ENCODE results near the gene DRC7.
"Not testable (repeated sequence)": the region's sequence is repeated elsewhere in the genome, so short reads cannot be mapped to it uniquely, and the experiment has no call there.

Gene DRC7

DNA sequence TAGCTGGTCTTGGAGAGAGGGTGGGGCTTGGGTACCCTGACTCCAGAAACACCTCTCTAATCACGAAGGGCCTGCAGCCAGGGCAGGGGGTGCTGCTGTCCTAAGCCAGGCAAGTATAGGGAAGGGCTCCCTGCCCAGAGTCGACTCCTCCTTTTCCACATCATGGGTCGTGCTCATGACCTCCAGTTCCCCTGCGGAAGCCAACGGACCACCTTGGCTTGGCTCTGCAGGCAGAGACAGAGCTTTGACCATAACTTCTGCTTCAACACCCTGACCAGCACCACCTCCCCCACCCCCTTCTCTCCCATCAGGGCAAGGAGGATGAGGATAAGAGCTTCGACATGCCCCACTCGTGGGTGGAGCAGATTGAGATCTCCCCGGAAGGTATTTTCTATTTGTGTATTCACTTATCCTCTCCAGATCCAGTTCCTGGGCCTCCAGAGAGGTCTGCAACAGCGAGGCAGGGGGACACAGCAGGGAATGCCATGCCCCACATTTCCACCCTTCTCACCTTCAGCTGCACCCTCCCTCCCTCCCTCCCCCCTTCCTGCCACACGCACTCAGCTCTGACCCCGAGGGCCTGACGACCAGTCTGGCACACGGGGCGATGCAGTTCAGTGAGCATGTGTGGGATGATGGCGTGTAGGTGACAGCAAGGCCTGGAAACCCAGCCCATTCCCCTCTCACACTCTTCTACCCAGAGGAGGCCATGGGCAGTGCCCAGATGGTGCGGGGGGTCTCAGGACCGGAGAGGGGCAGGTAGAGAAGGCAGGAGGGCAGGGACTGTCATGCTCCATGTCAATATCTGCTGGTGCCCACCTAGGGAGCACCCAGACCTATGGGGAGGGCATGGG is 27.0 kb downstream of the DRC7 start:
- DNase-seq, result no peak

DNA sequence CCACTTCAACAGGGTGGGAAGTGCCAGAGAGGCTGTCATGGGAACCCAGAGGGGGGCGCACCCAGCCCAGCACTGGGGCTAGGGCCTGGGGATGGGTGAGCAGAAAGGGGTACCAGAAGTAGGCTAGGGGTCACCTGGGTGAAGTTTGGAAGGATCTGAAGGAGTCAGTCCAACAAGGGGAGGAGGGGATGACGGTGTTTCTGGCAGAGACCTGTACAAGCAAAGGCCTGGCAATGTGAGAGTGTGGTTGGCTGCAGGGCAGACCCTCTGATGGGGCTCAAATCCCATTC is 27.5 kb downstream of the DRC7 start:
- no peak for DNase-seq

DNA sequence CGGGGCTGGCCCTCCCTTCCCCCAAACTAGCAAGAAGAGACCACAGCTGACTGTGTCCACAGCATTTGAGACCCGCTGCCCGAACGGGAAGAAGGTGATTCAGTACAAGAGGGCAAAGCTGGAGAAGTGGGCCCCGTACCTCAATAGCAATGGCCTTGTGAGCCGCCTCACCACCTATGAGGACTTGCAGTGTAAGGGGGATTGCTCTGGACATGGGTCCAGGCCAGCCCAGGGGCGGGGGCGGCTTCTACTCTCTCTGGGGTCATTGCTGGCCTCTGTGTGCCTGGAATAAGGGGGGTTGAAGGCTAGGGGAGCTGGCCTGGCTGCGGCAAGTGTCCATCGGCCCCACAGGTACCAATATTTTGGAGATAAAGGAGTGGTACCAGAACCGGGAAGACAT is 28.0 kb downstream of the DRC7 start:
- DNase-seq, result no peak

DNA sequence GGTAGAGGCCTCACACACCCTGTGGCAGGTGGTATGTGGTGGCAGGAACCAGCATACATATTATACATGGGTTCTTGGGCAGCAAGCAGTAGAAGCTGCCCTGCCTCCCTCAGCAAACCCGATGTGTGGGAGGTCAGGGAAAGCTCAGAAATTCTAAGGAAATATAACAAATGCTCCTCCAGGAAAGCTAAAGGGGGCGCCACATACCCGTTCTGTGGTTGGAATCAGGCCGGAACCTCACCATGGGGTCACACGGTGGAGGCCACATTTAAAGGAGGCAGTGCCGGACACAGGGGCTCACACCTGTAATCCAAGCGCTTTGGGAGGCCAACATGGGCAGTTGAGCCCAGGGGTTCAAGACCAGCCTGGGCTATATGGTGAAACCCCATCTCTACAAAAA is 28.6 kb downstream of the DRC7 start:
- no peak for DNase-seq

DNA sequence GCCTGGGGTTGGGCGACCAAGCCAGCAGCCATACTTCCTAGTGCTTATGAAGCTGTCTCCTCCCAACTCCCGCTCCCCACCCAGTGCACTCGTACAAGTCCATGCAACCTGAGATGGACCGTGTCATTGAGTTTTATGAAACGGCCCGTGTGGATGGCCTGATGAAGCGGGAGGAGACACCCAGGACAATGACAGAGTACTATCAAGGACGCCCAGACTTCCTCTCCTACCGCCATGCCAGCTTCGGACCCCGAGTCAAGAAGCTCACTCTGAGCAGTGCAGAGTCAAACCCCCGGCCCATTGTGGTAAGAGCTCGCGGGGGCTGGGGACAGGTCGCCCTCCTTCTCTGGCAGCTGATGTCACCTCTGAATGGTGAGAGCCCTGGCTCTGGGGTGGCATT is 29.9 kb downstream of the DRC7 start:
- DNase-seq, result no peak

DNA sequence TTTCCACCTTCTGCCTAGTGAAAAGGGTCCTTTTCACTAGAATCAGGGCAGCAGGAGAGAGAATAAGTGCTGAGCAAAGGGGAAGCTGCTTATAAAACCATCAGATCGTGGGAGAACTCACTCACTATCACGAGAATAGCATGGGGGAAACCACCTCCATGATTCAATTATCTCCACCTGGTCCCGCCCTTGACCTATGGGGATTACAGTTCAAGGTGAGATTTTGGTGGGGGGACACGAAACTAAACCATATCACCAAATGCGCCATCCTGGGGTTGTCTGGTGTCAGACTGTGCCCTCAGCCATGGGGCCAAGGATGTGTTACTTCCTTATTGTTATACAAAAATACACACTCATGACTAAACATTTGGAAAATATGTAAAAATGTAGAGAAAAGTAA is 30.5 kb downstream of the DRC7 start:
- DNase-seq, result no peak

DNA sequence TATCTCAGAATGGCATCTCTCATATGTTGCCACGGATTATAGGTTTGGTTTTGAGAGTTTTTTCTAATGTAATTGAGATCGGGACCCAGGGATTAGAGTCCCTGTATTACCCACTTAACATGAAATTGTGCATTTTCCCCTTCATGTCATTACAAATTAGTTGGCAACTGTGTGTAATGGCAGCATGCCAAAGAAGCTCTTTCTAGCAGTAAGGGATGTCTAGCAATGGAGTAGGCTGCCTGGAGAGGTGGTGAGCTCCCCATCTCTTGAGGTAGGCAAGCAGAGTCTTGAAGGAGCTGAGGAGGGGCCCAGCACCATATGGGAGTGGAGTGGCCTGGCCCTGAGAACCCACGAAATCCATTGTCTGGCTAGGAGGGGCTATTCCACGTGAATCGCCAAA is 30.9 kb downstream of the DRC7 start:
- no peak for DNase-seq

DNA sequence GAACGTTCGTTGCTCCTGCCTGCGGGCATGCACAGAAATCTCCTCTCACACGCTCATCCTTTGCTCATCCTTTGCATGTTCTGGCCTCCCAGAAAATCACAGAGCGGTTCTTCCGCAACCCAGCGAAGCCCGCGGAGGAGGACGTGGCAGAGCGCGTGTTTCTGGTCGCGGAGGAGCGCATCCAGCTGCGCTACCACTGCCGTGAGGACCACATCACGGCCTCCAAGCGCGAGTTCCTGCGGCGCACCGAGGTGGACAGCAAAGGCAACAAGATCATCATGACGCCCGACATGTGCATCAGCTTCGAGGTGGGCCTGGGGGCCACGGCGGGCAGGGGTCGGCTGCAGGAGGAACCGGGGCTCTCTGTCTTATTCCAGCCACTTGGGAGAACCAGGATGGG is 31.4 kb downstream of the DRC7 start:
- no peak for DNase-seq

DNA sequence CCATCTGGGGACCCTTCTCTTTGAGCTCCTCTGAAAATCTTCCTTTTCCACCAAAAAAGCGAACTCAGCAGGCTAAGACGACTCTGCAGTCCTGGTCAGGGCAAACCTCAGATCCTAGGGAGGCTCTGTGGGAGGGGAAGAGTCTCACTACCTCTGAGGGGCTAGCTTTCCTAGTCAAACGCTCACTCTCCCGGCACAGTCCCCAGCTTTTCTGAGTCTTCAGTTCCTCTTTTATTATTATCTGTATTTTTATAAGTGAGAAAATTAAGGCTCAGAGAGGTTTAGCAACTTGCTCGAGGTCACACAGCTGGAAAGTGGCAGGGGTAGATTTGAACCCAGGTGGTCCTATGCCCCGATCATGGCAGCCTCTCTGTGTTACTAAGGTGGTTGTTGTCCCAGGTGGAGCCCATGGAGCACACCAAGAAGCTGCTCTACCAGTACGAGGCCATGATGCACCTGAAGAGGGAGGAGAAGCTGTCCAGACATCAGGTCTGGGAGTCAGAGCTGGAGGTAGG is 31.9 kb downstream of the DRC7 start:
- DNase-seq, result no peak

DNA sequence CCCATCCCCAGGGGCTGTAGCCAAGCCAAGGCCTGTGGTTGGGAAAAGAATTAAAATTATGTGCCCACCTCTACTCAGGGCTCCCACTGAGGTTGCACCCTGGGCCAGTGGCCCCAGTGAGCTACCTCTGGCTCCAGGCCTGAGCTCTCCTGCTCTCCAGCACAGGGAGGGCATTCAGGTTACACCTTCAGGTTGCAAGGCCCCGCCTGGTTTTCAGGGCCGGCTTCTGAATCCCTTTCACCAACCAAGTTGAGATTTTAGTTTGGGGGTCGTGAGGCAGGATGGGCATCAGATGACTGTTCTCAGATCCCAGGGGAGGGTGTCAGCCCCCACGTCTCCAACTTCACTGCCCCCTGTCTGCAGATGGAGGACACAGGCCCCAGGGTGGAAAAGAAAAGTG is 33.0 kb downstream of the DRC7 start:
- no peak for DNase-seq

DNA sequence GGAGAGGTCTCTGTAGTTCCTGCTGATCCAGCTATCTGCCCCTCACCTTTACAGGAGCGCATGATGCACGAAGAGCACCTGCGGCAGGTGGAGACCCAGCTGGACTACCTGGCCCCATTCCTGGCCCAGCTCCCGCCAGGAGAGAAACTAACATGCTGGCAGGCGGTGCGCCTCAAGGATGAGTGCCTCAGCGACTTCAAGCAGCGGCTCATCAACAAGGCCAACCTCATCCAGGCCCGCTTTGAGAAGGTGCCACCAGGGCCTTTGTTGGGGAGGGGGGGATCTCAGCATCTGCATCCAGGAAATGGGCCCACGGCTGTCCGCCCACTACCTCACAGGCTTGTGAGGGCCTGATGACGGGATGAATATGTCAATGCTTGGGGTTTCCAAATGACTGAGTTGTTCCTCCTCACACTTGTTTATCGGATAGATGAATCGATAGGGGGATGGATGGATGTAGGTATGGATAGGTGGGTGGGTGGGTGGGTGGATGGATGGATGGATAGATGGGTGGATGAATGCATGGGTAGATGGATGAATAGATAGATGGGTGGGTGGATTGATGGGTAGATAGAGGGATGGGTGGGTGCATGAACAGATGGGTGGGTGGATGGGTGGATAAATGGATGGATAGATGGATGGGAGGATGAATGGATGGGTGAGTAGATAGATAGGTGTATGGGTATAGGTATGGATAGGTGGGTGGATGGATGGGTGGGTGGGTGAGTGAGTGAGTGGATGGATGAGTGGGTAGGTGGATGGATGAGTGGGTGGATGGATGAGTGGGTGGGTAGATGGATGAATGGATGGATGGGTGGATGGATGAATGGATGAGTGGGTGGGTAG is 34.0 kb downstream of the DRC7 start:
- DNase-seq, result no peak

DNA sequence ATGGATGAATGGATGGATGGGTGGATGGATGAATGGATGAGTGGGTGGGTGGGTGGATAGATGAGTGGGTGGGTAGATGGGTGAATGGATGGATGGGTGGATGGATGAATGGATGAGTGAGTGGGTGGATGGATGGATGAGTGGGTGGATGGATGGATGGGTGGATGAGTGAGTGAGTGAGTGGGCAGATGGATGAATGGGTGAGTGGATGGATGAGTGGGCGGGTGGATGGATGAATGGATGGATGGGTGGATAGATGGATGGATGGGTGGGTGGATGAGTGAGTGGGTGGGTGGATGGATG is 34.5 kb downstream of the DRC7 start:
- DNase-seq, result no peak

DNA sequence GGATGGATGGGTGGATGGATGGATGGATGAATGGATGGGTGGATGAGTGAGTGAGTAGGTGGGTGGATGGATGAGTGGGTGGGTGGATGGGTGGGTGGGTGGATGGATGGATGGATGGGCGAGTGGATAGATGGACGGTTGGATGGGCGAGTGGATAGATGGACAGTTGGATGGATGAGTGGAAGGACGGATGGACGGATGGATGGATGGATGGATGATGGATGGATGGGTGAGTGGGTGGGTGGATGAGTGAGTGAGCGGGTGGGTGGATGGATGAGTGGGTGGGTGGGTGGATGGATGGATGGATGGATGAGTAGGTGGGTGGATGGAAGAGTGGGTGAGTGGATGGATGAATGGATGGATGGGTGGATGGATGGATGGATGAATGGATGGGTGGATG is 35.2 kb downstream of the DRC7 start:
- DNase-seq, result not testable (repeated sequence)

DNA sequence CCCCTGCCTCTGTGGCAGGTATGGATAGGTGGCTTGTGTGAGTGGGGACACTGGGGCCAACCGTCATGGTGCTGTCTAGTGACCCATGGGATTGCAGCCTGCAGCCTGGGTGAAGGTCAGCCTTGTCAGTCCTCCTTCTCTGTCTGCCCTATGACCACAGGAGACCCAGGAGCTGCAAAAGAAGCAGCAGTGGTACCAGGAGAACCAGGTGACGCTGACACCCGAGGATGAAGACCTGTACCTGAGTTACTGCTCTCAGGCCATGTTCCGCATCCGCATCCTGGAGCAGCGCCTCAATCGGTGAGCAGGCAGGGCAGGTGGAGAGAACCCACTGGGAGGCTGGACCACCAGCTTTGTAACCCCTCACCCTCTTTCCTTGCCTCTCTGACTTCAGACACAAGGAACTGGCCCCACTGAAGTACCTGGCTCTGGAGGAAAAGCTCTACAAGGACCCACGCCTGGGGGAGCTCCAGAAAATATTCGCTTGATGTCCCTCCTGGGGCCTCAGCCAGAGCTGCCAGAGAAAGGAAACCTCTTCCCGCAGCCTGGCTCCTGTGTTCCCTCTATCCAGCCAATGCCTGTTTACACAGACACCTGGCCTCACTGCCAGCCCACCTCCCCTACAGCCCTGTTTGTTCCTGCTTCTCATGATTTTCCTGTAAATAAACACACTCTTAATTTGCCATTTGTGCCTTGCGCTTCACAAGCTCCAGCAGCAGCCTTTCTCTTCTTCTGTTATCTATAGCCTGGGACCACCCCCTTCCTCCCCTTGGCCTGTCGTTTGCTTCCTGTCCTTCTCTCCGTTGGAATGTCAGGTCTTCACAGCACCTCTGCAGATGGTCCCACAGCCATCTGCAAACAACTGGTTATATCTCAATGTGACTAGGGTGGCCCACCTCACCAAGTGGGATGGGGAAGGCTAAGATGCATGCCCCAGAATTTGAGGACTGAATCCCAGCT is 36.4 kb downstream of the DRC7 start:
- DNase-seq, result no peak

DNA sequence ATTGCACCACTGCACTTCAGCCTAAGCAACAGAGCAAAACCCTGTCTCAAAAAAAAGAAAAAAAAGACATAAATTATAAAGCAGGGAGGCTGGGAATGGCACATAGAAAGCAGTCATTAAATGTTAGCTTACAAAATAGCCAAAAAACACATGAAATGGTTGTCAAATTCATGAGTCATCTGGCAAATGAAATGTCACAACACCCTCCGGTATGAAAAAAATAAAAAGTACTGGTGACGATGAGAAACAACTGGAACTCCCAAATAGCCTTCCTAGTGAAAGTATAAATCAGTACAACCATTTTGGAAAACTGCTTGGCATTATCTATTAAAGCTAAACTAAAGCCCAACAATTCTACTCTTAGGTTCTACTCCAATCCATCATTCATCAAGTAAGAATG is 37.4 kb downstream of the DRC7 start:
- no peak for DNase-seq

DNA sequence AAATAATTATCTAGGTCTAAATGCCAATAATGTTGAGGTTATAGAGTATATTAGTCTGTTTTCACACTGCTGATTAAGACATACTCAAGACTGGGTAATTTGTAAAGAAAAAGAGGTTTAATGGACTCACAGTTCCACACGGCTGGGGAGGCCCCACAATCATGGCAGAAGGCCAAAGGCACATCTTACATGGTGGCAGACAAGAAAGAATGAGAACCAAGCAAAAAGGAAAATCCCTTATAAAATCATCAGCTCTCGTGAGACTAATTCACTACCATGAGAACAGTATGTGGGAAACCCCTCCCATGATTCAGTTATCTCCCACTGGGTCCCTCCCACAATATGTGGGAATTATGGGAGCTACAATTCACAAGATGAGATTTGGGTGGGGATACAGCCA is 38.1 kb downstream of the DRC7 start:
- no peak for DNase-seq

DNA sequence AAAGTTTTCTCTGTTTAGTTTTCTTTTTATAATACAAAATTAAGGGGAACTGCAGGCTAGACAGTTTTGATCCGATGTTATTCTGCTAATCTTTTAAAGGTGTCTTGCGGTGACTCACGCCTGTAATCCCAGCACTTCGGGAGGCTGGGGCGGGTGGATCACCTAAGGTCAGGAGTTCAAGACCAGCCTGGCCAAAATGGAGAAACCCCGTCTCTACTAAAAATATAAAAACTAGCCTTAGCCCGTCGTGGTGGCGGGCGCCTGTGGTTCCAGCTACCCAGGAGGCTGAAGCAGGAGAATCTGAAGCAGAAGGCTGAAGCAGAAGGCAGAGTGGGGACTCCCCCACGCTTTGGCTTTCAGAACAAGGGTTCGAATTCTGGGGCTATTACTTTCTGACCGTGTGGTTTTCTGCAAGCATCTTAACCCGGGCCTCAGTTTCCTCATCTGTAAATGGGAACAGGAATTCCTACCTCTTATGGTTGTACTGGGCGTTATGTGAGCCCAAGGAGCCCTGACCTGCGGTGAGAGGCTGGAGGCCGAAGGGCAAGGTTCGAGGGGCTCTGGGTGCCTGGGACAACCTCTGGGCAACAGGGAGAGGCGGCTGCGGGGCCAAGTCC is 39.8 kb downstream of the DRC7 start:
- DNase-seq, result no peak

DNA sequence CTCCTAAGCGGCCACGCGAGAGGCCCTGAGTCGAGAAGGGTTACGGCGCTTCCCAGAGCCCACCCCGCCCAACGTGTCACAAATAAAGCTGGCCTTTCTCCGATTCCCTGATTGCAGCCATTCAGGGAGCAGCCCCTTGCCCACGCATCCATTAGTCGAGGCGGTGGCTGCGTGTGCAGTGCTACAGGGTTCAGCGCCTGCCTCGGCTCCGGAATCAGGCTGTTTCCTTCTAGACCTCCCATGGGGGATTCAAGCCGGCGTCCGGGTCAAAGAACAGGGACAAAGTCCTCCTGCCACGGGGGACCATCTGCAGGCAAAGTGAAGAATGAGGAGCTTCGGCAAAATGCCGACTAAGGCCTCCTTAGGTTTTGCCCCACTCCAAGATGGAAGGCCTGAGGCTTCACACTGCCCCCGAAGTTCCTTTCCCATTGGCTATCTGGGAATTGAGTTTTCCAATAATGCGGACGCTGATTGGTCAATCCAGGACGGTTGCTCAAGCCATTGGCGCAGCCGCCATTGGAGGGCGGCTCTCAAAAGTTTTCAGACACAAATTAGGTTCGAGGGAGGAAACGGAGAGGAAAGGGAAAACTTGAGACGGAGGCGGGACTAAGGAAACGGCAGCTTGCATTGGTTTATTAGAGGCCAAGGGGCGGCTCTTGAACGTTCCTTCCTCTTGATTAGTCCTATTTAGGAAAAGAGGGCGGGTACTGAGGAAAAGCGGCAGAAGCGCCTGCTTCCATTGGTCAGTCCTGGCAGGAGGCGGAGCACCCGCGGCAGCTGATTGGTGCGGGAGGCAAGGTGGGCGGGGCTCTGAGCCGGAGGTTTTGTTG is 40.5 kb downstream of the DRC7 start:
- peak; percentile 99 for DNase-seq

DNA sequence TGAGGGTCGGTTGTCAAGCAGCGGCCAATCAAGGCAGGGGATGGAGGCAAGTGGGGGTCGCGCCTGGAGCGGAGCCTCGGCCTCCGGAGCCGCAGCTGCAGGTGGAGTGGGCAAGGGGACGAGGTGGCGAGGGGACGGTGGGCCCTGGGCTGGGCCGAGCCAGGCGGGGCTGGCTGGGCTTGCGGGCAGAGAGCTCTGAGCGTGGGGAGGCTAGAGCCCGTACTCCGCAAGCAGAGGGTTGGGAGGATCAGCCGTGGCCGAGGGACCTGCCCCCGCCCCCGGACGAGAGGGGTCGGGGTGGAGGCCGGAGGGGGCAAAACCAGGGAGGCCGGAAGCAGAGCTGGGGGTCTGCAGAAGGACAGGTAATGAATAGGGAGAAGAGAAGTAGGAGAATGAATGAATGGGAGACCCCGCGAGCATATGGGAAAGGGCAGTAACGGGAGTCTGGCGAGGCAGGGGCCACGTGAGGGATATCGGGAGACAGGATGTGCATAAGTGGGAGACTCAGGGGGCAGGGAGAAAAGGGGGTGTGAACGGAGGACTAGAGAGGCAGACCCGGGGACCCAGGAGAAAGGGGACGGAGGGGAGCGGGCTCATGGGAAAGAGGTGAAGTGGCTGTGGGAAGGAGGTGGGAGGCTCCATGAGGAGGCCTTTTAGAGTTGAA is 41.3 kb downstream of the DRC7 start, which contains the start of gene KATNB1:
KATNB1 (plus strand) TSS at position 16 of the 664 bp plus-strand sequence. CDS start 1,474 bp downstream, outside the sequence.
- no peak for DNase-seq

DNA sequence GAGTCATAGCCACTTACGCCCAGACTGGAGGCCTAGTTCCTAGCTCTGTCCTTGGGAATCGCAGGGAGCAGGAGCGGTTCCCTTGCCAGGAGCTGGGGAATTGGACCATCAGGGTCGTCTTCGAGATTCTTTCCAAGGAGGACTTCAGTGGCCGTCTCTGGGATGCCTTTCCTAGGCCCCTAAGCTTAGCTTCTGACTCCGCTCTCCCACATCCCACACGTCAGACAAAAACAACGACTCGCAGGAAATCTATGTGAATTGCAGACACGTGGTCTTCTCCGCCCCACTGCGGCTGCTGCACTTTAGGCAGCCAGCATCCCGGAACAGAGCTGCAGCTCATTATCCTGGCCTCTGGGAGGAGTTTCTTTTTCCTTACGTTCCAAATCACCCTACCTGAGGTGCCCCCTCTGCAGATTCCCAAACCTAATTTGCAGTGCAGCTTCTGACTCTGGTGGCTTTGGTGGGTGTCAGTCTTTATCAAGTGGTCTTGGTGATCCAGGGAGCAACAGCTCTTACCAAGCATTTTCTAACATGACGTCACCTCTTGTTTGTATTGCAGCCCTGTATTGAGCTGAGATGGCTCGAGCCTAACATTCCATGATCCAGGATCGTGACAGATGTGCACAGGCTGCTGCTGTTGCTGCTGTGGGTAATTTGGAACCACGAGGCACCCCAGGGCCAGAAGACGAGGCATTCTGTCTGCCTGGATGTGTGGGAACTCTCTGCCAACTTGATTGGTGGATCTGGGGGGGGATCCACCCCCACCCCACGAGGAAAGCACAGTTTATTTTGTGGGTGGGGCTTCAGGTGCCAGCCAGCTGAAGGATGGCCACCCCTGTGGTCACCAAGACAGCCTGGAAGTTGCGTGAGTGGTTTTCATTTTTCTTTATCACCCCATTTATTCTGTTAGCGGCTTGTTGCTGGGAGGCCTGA is 42.1 kb downstream of the DRC7 start:
- peak; percentile 75 for DNase-seq
